ENCODE results near the gene UMODL1. TPM values are rescaled to one million over a fixed set of nuclear protein-coding genes. Genes with fewer than 3 reads are reported as not detected.
"Not testable (repeated sequence)": the region's sequence is repeated elsewhere in the genome, so short reads cannot be mapped to it uniquely, and the experiment has no call there.

Gene UMODL1
- total RNA-seq, 2 experiments from 2014 or later: 0.26 to 0.30 TPM

DNA sequence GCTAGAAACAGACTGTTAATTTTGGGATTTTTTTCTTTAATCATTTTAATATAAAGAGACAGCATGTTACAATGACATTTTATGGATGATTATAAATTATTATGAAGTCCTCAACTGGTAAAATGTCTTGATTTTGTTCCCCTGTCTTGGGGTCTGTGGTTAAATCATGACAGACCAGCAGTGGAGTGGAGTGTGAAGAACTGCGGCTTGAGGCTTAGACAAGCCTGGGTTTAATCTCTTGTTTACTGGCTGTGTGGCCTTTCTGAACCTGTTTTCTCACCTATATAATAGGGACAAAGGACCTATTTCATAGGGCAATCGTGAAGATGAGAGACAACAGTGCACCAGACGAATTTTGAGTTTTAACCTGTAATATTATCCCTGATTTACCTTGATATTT, 1.8 kb upstream of the UMODL1 start:
- no peak for DNase-seq
- H3K4me3 Mint-ChIP-seq: no peak overlapping the region
- POLR2A ChIA-PET: no interaction called here

DNA sequence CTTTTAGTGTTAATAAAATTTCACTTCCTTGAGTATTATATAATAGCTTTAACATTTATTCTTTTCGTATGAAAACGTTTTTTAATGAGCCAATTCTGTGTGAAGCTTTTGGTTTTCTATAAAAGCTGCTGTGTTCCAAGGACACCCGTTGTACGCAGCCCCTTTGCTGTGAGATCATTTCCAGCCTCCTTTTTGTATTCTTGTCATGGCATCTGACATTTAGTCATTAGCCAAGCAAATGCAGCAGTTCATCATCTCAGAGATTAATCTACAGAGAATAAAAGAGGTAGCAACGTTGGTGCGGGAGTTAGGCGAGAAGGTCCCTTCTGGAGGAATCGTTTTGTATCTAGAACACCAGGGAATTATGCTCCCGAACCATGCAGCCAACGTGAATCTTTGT, 1.3 kb upstream of the UMODL1 start:
- Mint-ChIP-seq H3K36me3 (no peaks in the 10 kb centered on the region), H3K9me3 (no peaks in the 10 kb centered on the region), H3K27me3 (no peaks in the 10 kb centered on the region), H3K4me1 (peaks cover 7% of the 10 kb centered on the region), H3K27ac (no peak overlapping the region), H3K4me3 (no peak overlapping the region)
- DNase-seq (no peak), ATAC-seq (ENCODE audit: low read depth) (no peak)
- POLR2A ChIA-PET: no interaction called here

More for the DNA sequence above, 1.8 kb upstream of the UMODL1 start:
- ATAC-seq (ENCODE audit: low read depth): no peak
- H3K36me3 Mint-ChIP-seq: no peaks in the 10 kb centered on the region
- no peaks in the 10 kb centered on the region for H3K9me3 Mint-ChIP-seq
- H3K4me1 Mint-ChIP-seq: peaks cover 9% of the 10 kb centered on the region
- H3K27me3 Mint-ChIP-seq: no peaks in the 10 kb centered on the region
- H3K27ac Mint-ChIP-seq: no peak overlapping the region

DNA sequence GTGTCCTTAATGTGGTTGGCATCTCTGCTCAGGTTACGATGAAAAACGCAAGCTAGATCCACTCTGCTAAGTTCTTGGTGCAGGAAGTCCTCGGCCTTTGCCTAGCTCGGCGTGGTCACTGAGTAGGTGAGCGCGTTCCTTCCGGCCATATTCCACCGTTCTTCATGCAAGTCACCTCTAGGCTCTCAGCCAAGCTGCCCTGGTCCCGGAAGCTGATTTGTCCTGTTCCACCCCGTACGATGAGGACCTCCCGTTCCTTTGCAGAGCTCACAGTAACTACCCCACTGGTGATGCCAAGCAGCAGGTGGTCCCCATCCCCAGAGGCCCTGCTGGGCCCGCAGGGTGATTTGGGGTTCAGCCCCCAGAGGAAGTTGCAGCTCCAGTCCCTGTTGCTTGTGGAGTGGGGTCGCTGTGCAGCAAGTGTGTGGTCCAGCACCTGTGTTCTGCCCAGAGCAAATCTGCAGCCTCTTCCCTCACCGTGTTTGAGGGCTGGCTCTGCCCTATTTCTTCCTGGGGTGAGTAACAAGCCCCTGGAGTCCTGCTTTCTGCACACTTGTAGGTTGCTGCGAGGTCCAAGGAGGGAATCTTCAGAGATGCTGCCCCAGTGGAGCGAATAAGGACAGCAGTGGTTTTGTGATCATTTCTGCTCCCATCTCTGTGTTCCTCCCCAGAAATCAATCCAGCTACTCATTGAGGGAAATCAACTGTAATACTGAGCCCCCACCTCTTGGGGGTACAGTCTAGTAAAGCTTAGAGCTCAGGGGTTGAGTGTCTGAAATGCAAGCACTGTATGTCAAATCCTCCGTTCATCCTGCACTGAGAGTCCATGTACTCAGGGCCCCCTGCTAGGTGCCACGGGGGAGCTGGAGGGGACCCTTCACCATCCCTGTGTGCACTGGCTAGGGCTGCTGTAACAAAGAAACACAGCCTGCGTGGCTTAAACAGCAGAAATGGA, 2.3 kb downstream of the UMODL1 start:
- POLR2A ChIA-PET: interaction anchor here (1.4 kb wide), 1 partner anchor 9 kb away, joined by 3 read pairs; no protein-coding TSS in a partner anchor
- no peaks in the 10 kb centered on the region for H3K27me3 Mint-ChIP-seq
- no peaks in the 10 kb centered on the region for H3K36me3 Mint-ChIP-seq
- no peak overlapping the region for H3K27ac Mint-ChIP-seq
- H3K9me3 Mint-ChIP-seq: no peaks in the 10 kb centered on the region
- H3K4me1 Mint-ChIP-seq: no peaks in the 10 kb centered on the region
- no peak overlapping the region for H3K4me3 Mint-ChIP-seq
- no peak for DNase-seq
- no peak for ATAC-seq (ENCODE audit: low read depth)

DNA sequence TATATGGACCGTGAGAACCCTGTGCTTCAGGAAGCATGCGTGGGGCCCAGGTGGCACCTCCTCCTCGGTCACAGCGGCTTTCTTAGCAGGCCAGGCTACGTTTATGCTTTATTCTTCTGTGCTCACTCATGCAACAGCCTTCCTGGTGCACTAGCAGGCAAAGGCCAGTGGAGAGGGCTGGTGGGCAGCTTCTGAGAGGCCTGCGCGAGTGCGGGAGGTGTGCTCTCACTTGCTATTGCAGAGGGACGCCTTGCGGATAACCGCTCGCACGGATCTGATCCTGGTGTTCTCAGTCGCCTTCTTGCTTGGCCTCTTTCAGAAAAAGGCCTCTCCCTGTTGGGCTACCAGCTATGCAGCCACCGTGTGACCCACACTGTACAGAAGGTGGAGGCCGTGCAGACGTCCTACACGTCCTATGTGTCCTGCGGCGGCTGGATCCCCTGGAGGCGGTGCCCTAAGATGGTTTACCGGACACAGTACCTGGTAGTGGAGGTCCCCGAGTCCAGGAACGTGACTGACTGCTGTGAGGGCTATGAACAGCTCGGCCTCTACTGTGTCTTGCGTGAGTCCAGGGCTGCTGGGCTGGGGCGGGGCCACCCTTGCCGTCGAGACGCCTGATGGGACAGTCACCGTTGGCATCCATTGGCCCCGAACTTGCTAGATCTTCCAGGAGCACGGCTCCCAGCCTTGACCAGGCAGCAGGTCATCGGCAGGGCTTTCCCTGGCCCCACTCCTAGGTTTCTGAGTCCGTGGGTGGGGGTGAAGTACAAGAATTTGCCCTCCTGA, 4.8 kb downstream of the UMODL1 start:
- Mint-ChIP-seq H3K27ac (no peak overlapping the region), H3K4me3 (no peak overlapping the region), H3K9me3 (no peaks in the 10 kb centered on the region), H3K36me3 (no peaks in the 10 kb centered on the region), H3K4me1 (peaks cover 2% of the 10 kb centered on the region), H3K27me3 (no peaks in the 10 kb centered on the region)
- DNase-seq (no peak), ATAC-seq (ENCODE audit: low read depth) (no peak)
- POLR2A ChIA-PET: no interaction called here

DNA sequence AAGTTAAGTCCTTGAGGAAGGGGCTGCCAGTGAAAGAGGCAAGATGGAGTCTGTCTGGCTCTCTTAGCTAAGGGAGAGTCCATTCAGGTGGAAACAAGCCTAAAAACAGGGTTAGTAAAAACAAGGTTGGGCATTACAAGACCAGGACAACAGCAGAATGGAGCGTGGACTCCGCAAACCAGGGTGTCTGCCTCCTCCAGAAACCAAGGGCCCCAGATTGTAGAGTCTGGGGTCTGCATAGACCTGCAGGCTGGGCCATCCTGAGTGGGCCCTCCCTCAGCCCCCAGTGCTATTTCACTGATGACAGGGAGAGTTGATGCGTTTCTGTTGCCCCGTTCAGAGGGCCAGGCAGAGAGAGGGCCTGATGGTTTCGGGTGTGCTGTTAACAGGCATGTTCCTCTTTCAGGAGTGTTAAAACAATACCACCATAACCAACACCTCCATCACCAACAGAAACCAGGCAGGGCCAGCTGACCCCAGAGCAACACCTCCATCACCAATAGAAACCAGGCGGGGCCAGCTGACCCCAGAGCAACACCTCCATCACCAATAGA, 6.6 kb downstream of the UMODL1 start:
- H3K27ac Mint-ChIP-seq; H3K36me3 Mint-ChIP-seq; POLR2A ChIA-PET; H3K4me3 Mint-ChIP-seq; H3K4me1 Mint-ChIP-seq; H3K9me3 Mint-ChIP-seq; DNase-seq; ATAC-seq (ENCODE audit: low read depth); H3K27me3 Mint-ChIP-seq: not testable (repeated sequence)

DNA sequence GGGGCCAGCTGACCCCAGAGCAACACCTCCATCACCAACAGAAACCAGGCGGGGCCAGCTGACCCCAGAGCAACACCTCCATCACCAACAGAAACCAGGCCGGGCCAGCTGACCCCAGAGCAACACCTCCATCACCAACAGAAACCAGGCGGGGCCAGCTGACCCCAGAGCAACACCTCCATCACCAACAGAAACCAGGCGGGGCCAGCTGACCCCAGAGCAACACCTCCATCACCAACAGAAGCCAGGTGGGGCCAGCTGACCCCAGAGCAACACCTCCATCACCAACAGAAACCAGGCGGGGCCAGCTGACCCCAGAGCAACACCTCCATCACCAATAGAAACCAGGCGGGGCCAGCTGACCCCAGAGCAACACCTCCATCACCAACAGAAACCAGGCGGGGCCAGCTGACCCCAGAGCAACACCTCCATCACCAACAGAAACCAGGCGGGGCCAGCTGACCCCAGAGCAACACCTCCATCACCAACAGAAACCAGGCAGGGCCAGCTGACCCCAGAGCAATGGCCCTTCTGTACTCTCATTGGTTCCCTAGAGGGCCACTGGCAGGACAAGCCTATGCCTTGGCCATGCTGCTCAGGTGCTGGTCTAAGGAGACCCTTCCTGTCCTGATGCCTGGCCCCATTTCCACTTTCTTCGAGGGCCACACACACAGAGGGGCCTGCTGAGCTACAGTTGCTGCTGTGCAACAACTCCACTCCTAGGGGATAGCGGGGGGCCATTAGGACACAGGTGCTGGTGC, 7.3 kb downstream of the UMODL1 start:
- H3K4me1 Mint-ChIP-seq; H3K9me3 Mint-ChIP-seq; ATAC-seq (ENCODE audit: low read depth); H3K36me3 Mint-ChIP-seq; H3K4me3 Mint-ChIP-seq; H3K27me3 Mint-ChIP-seq; POLR2A ChIA-PET; H3K27ac Mint-ChIP-seq; DNase-seq: not testable (repeated sequence)

DNA sequence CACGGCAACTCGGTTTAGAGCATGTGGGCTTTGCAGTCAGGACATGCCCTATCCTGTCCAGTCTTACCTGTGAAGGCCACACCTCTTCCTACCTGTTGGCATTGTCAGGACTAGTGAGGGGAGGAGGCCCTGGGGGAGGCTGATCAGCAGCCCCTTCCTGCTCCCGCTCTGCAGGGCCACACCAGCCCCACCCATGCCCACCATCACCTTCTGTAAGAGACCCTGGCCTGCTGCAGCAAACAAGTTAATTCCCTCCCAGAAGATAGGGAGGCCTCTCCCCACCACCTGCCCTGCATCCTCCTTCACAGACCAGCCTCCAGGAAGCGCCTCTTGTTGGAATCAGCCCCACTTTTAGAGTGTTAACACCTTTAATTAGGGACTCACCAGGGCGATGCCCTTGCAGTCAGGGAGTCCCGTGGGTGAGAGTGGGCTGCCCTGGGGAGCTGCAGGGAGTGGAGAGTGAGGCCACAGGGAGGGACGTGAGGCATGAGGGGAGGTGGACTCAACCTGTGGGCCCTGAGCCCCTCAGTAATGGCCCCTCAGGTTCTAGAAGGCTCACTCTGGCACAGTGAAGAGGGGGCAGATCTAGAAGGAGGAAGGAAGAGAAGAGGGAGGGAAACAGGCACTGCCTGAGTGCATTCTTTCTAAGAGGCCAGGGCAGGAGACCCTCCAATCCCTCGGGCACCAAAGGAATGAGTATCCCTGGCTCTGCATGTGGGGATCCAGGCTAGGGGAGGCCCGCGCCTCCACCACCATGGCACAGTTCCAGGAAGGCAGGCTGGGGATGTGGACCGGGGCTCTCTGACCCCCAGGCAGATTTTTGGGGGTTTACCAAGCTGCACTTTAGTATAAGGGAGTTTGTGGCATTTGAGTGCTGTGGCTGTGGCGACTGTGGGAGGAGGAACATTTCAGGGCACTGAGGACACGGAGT, 8.2 kb downstream of the UMODL1 start:
- Mint-ChIP-seq H3K4me1 (peaks cover 2% of the 10 kb centered on the region), H3K27ac (peak overlapping the region; percentile 31), H3K9me3 (no peaks in the 10 kb centered on the region), H3K36me3 (no peaks in the 10 kb centered on the region), H3K27me3 (no peaks in the 10 kb centered on the region), H3K4me3 (no peak overlapping the region)
- DNase-seq (no peak), ATAC-seq (ENCODE audit: low read depth) (no peak)
- POLR2A ChIA-PET: no interaction called here

DNA sequence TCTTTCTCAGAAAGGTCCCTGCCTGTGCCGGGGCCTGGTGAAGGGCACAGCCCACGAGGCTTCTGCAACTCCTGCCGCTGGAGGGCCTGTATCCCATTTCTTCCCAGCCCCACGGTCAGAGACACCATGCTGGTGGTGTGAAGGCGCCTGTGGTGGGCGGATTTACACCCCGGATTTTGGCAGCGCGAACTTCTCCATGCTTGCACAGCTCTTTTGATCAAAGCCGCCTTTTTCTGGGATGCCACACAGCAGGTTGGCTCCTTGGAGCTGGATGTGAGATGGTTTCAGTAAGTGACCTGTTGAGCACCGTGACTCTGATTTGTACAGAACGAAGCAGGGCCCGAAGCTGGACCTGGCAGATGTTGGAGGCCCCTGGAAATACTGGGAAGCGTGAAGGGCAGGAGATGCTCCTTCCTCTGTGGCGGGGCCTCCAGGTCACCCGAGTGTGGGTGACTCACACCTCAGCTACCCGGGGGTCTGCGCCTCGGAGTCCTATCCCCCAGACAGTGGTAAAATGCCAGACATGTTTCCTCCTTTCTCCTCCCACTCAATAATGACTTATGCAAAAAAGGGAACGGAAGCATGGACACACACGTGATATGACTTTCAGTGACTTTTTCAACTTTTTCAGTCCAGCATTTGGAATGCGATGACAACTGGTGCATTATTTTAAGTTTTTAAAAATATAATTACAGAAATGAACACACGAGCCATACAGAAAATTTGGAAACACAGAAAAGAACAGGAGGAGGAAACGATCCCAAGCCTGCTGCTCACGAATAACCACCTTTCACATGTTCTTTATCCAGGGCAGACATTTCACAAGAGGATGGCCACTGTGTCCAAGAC, 9.0 kb downstream of the UMODL1 start:
- H3K36me3 Mint-ChIP-seq: no peaks in the 10 kb centered on the region
- DNase-seq: no peak
- H3K4me3 Mint-ChIP-seq: no peak overlapping the region
- peaks cover 2% of the 10 kb centered on the region for H3K4me1 Mint-ChIP-seq
- ATAC-seq (ENCODE audit: low read depth): no peak
- H3K27ac Mint-ChIP-seq: no peak overlapping the region
- no peaks in the 10 kb centered on the region for H3K27me3 Mint-ChIP-seq
- H3K9me3 Mint-ChIP-seq: no peaks in the 10 kb centered on the region
- POLR2A ChIA-PET: no interaction called here

DNA sequence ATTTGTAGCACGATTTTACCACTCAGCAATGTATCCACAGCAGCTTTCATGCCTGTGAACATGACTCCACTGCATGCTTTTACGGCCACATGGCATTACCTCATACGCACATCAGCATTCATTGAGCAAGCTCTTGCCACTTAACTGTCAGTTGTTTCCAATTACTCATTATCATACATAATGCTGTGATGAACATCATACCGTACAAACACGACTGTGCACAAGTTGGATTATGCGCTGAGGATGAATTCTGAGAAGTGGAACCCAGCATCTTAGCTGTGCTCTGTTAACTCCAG, 9.6 kb downstream of the UMODL1 start:
- Mint-ChIP-seq H3K4me3 (no peak overlapping the region), H3K27ac (no peak overlapping the region), H3K4me1 (peaks cover 2% of the 10 kb centered on the region), H3K9me3 (no peaks in the 10 kb centered on the region), H3K27me3 (no peaks in the 10 kb centered on the region), H3K36me3 (no peaks in the 10 kb centered on the region)
- no peak for DNase-seq
- no peak for ATAC-seq (ENCODE audit: low read depth)
- POLR2A ChIA-PET: no interaction called here

DNA sequence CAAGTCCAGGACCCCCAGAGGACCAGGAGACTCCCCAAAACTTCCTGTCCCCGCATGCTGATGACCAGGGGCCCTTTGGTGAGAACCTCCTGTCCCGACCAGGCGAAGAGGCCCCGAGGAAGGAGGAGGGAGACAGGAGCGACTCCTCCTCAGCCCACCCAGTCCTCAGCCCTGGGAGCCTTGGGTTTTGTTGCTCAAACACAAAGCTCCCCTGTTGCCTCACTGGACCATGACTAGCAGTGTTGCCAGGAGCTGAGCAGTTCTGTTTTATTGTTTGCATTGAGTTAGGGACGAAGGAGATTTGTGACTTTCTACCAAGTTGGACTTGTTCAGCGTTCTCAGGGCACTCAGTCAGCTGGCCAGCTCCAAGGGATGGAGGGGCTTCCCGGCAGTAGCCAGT, 10.0 kb downstream of the UMODL1 start:
- Mint-ChIP-seq H3K4me1 (peaks cover 2% of the 10 kb centered on the region), H3K4me3 (no peak overlapping the region), H3K36me3 (no peaks in the 10 kb centered on the region), H3K27me3 (no peaks in the 10 kb centered on the region), H3K9me3 (no peaks in the 10 kb centered on the region), H3K27ac (no peak overlapping the region)
- POLR2A ChIA-PET: no interaction called here
- DNase-seq: no peak
- no peak for ATAC-seq (ENCODE audit: low read depth)

DNA sequence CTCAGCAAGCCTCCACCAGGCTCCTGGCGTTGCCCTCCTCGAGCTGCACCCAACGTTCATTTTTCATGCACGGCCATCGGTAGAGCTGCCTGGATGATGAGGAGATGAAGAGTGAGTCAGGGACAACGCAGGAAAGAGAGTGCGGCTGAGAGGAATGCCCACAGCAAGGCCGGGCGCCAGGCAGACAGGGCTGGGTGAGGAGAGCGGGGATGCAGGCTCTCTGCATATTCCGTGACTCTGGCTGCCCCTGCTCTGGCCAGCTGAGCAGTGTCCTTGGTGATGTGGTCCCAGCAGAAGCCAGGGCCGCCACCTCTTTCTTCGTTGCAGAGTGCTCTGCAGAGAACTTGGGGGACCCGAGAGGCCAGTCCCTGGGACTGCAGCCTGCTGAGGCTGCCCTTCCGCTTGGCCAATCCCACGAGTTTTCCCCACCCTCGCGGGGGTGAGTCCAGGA, 10.8 kb downstream of the UMODL1 start:
- ATAC-seq (ENCODE audit: low read depth) (no peak), DNase-seq (no peak)
- H3K36me3 Mint-ChIP-seq: no peaks in the 10 kb centered on the region
- H3K27ac Mint-ChIP-seq: no peak overlapping the region
- H3K4me1 Mint-ChIP-seq: peaks cover 2% of the 10 kb centered on the region
- POLR2A ChIA-PET: interaction anchor here (1.1 kb wide), 1 partner anchor 626 kb away, joined by 4 read pairs; no protein-coding TSS in a partner anchor
- no peaks in the 10 kb centered on the region for H3K27me3 Mint-ChIP-seq
- H3K4me3 Mint-ChIP-seq: no peak overlapping the region
- no peaks in the 10 kb centered on the region for H3K9me3 Mint-ChIP-seq

All from activated naive CD8-positive, alpha-beta T cell treated with anti-CD3 and anti-CD28 coated beads, Interleukin-2, amount 10 ng/mL, durations not matched to agents 7 days and 5 days (primary cell).